HG03439 (cell line): ENCODE data around the gene PRXL2B.

Experiments used
- ATAC-seq: cut with Tn5 transposase; IDR thresholded peaks from one replicate; pipeline ENCODE4 v1.9.1; 2021; ENCODE audit warnings: mild to moderate bottlenecking, moderate library complexity; ENCODE audit not compliant: unreplicated experiment

Gene PRXL2B

GRCh38 chr1:2632561-2633361, 46.2 kb downstream of the PRXL2B start, which contains the start of gene MMEL1:
Gene MMEL1, minus strand, starts transcription at chr1:2633016. Its CDS starts 3,532 bp downstream, at chr1:2629484.
- no peak for ATAC-seq

GRCh38 chr1:2633366-2633935, 46.9 kb downstream of the PRXL2B start:
- no peak for ATAC-seq

- ATAC-seq, result no peak
Observed at GRCh38 chr1:2633936-2634491, 47.4 kb downstream of the PRXL2B start.

- ATAC-seq, result no peak
Observed at GRCh38 chr1:2635361-2636010, 48.9 kb downstream of the PRXL2B start.

GRCh38 chr1:2636733-2637132, 50.2 kb downstream of the PRXL2B start:
- no peak for ATAC-seq

- ATAC-seq, result no peak
Observed at GRCh38 chr1:2637442-2638145, 51.0 kb downstream of the PRXL2B start.

- ATAC-seq, result no peak
Observed at GRCh38 chr1:2638466-2639115, 52.0 kb downstream of the PRXL2B start.

- ATAC-seq, result no peak
Observed at GRCh38 chr1:2639203-2639602, 52.6 kb downstream of the PRXL2B start.

GRCh38 chr1:2639607-2640521, 53.3 kb downstream of the PRXL2B start:
- no peak for ATAC-seq

GRCh38 chr1:2640626-2641025, 54.0 kb downstream of the PRXL2B start:
- ATAC-seq, result no peak
